Activated naive CD4-positive, alpha-beta T cell (primary cell): ENCODE data around the gene RIBC2.

Experiments
- DNase-seq, 4 experiments: peaks; one replicate each; lab custom pipeline; 2025; lab: John Stamatoyannopoulos, UW

Gene RIBC2

GRCh38 chr22:45473626-45474237 is 60.2 kb downstream of the RIBC2 start:
- DNase-seq, result no peak

- no peak for DNase-seq
Measured at GRCh38 chr22:45475063-45475747, 61.7 kb downstream of the RIBC2 start.

GRCh38 chr22:45475851-45476514 is 62.5 kb downstream of the RIBC2 start:
- DNase-seq, result no peak

GRCh38 chr22:45476814-45477213 is 63.3 kb downstream of the RIBC2 start:
- DNase-seq, result no peak

- no peak for DNase-seq
Measured at GRCh38 chr22:45477366-45478107, 64.0 kb downstream of the RIBC2 start.

GRCh38 chr22:45478108-45478771 is 64.7 kb downstream of the RIBC2 start:
- no peak for DNase-seq

GRCh38 chr22:45480717-45481116 is 67.2 kb downstream of the RIBC2 start:
- no peak for DNase-seq

GRCh38 chr22:45481661-45482060 is 68.2 kb downstream of the RIBC2 start:
- DNase-seq, result no peak
